ENCODE data around the gene HECTD4. TPM values are rescaled to one million over a fixed set of nuclear protein-coding genes. Genes with fewer than 3 reads are reported as not detected.

The HECTD4 gene
- total RNA-seq, 1 experiment from 2014 or later: 24.6 TPM

GRCh38 chr12:112347581-112347982, 34.6 kb downstream of the HECTD4 start:
- no peaks in the 10 kb centered on the region for H3K9me3 ChIP-seq (ENCODE audit: low read length)
- no peaks in the 10 kb centered on the region for H3K9me2 ChIP-seq (replicated peaks; ENCODE audit: low read length)
- POLR2A ChIA-PET (ENCODE audit: unreplicated experiment): no interaction called here
- H3K27ac ChIP-seq (ENCODE audit: low read length): no peak overlapping the region
- peaks cover 44% of the 10 kb centered on the region for H3K79me2 ChIP-seq (ENCODE audit: low read length)
- intact Hi-C loops (cut with micrococcal nuclease): no loop called here
- ATAC-seq (no peak), DNase-seq (no peak)
- H3K9ac ChIP-seq (ENCODE audit: low read length): no peak overlapping the region
- no peaks in the 10 kb centered on the region for H4K20me1 ChIP-seq (ENCODE audit: low read length)
- no peaks in the 10 kb centered on the region for H3K36me3 ChIP-seq (ENCODE audit: low read depth, low read length)
- CTCF ChIA-PET: no interaction called here
- H3F3A ChIP-seq (ENCODE audit: low read length, unreplicated experiment): no peaks in the 10 kb centered on the region
- H3K4me2 ChIP-seq (ENCODE audit: low read length): no peak overlapping the region
- H2AFZ ChIP-seq (ENCODE audit: low read length): no peak overlapping the region
- TF ChIP-seq EZH2phosphoT487 (IDR thresholded peaks at IDR 0.05; ENCODE audit: borderline replicate concordance, low read length) (no peak), CTCF (conservative IDR thresholded peaks at IDR 0.05; ENCODE audit: low read depth, low read length) (no peak), EZH2 (IDR thresholded peaks at IDR 0.05; ENCODE audit: low read length, unreplicated experiment) (no peak)
- 0 out of 2 replicates have a peak, but pooled peaks cover 2% of the 10 kb centered on the region for H3K4me1 ChIP-seq (ENCODE audit: insufficient read depth, low read length)
- no peak overlapping the region for H3K4me3 ChIP-seq (ENCODE audit: low read length)
- BruUV-seq (replicated peaks): no TSS peak
- no peaks in the 10 kb centered on the region for H3K27me3 ChIP-seq (ENCODE audit: low read length)

- POLR2A ChIA-PET (ENCODE audit: unreplicated experiment): no interaction called here
- H3K27ac ChIP-seq (ENCODE audit: low read length): no peak overlapping the region
- peaks cover 11% of the 10 kb centered on the region; the same call in 1 of the 2 replicates for H4K20me1 ChIP-seq (ENCODE audit: low read length)
- no peak overlapping the region for H3K4me2 ChIP-seq (ENCODE audit: low read length)
- H3K9me2 ChIP-seq (replicated peaks; ENCODE audit: low read length): no peaks in the 10 kb centered on the region
- H2AFZ ChIP-seq (ENCODE audit: low read length): no peak overlapping the region
- ATAC-seq: no peak
- H3F3A ChIP-seq (ENCODE audit: low read length, unreplicated experiment): no peaks in the 10 kb centered on the region
- no peak for DNase-seq
- no peak overlapping the region for H3K4me3 ChIP-seq (ENCODE audit: low read length)
- intact Hi-C loops (cut with micrococcal nuclease): no loop called here
- no peak overlapping the region for H3K9ac ChIP-seq (ENCODE audit: low read length)
- CTCF ChIA-PET: no interaction called here
- no peaks in the 10 kb centered on the region for H3K27me3 ChIP-seq (ENCODE audit: low read length)
- no peaks in the 10 kb centered on the region for H3K9me3 ChIP-seq (ENCODE audit: low read length)
- peaks cover 51% of the 10 kb centered on the region for H3K79me2 ChIP-seq (ENCODE audit: low read length)
- BruUV-seq (replicated peaks): no TSS peak
- TF ChIP-seq EZH2 (IDR thresholded peaks at IDR 0.05; ENCODE audit: low read length, unreplicated experiment) (no peak), EZH2phosphoT487 (IDR thresholded peaks at IDR 0.05; ENCODE audit: borderline replicate concordance, low read length) (no peak), CTCF (conservative IDR thresholded peaks at IDR 0.05; ENCODE audit: low read depth, low read length) (no peak)
- H3K4me1 ChIP-seq (ENCODE audit: insufficient read depth, low read length): peaks cover 15% of the 10 kb centered on the region
- H3K36me3 ChIP-seq (ENCODE audit: low read depth, low read length): no peaks in the 10 kb centered on the region
These were observed 36.0 kb downstream of the HECTD4 start for GRCh38 chr12:112346194-112346593.

- Histone ChIP-seq H4K20me1 (ENCODE audit: low read length) (peaks cover 19% of the 10 kb centered on the region; the same call in 1 of the 2 replicates), H3K4me3 (ENCODE audit: low read length) (no peak overlapping the region), H3K4me2 (ENCODE audit: low read length) (no peak overlapping the region), H3K27me3 (ENCODE audit: low read length) (no peaks in the 10 kb centered on the region), H2AFZ (ENCODE audit: low read length) (no peak overlapping the region), H3K79me2 (ENCODE audit: low read length) (peaks cover 60% of the 10 kb centered on the region), H3F3A (ENCODE audit: low read length, unreplicated experiment) (no peaks in the 10 kb centered on the region), H3K9me3 (ENCODE audit: low read length) (no peaks in the 10 kb centered on the region), H3K4me1 (ENCODE audit: insufficient read depth, low read length) (peaks cover 26% of the 10 kb centered on the region), H3K9ac (ENCODE audit: low read length) (no peak overlapping the region), H3K36me3 (ENCODE audit: low read depth, low read length) (no peaks in the 10 kb centered on the region), H3K9me2 (replicated peaks; ENCODE audit: low read length) (no peaks in the 10 kb centered on the region), H3K27ac (ENCODE audit: low read length) (no peak overlapping the region)
- TF ChIP-seq EZH2 (IDR thresholded peaks at IDR 0.05; ENCODE audit: low read length, unreplicated experiment) (no peak), CTCF (conservative IDR thresholded peaks at IDR 0.05; ENCODE audit: low read depth, low read length) (no peak), EZH2phosphoT487 (IDR thresholded peaks at IDR 0.05; ENCODE audit: borderline replicate concordance, low read length) (no peak)
- ChIA-PET CTCF (no interaction called here), POLR2A (ENCODE audit: unreplicated experiment) (no interaction called here)
- DNase-seq (no peak), ATAC-seq (no peak)
- no TSS peak for BruUV-seq (replicated peaks)
- intact Hi-C loops (cut with micrococcal nuclease): no loop called here
These were observed 38.0 kb downstream of the HECTD4 start for GRCh38 chr12:112344220-112344619.

Measured in PC-3 (cell line).